NCI-H2107 (cell line): Measurements from ENCODE around the gene KIAA0319L.
A peak's percentile ranks its signal among the peaks of the same experiment; 100 is the strongest.
"Not testable (repeated sequence)": the region's sequence is repeated elsewhere in the genome, so short reads cannot be mapped to it uniquely, and the experiment has no call there.

Experiments
- DNase-seq: peaks from one replicate; lab custom pipeline; 2025; lab: John Stamatoyannopoulos, UW

The KIAA0319L gene

DNA sequence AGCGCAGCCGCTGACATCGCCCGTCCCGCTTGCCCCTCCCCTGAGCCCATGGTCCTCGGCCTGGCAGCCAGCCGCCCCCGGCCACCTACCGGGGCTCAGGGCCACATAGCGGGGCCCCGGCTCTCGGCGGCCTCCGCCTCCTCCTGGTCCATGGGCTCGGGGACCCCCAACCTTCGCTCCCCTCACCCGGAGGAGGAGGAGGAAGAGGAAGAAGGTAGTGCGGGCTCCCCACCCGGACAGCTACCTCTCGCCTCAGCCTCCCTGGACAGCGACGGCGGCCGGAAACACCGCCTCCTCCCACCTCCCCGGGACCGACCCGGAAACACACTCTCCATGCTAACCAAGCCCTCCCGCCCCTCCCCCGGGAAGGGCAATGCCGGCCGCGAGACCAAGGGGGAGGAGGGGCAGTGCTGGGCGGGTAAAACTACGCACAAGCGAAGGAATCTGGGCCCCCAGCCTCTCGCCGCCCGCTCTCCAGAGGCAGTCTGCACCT, at the start of gene KIAA0319L:
Gene KIAA0319L (minus strand): TSS at position 286 of the 493 bp plus-strand sequence. CDS start 2,912 bp downstream, outside the sequence.
- DNase-seq, result peak; percentile 84

DNA sequence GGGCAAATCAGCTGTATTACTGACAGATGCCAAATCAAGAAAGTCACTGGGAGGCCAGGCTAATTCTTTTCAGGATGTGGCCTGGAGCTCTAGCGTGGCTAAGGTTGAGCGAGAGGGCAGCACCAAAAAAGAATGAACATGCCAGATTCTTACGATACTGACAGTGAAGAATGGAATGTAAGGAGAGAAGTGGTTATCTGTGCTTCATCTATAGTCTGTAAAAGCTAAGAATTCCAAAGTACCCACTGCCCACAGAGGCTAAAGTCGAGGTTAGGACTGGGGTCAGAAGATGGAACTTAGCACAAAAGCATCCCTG, 48.6 kb upstream of the KIAA0319L start:
- no peak for DNase-seq

DNA sequence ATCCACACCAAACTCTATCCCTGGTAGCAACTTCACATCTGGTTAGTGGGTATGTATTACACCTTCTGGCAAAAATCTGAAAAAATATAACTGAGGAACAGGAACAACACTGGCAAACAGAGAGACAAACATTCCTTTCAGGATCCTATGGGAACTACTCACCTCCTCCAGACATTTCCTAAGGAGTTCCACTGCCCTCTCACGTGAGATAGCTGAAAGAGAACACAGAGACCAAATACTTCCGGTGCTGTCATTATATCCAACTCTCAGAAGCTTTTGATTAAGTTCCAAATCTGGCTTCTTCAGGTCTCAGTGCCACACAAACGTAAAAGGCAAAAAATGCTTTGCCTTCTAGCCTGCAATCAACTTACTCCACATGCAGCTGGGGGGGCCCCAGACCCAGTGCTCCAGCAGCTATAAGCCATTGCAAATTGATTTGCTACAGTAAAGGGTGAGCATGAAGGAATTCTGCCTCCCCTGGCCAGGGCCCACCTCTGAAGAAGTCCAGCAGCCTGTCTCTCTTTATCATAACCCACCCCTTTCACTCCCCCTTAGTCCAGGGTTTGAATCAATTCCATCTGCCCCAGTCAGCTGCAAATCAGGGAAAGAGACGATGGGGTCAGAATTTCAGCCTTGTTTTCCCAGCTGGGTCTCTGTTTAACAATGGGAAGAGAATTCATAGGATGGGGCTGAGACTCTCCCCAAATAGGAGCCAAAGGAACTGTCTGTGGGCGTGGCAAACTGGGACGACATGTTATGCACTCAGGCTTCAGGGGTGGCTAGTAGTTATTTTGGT, 48.1 kb upstream of the KIAA0319L start:
- no peak for DNase-seq

DNA sequence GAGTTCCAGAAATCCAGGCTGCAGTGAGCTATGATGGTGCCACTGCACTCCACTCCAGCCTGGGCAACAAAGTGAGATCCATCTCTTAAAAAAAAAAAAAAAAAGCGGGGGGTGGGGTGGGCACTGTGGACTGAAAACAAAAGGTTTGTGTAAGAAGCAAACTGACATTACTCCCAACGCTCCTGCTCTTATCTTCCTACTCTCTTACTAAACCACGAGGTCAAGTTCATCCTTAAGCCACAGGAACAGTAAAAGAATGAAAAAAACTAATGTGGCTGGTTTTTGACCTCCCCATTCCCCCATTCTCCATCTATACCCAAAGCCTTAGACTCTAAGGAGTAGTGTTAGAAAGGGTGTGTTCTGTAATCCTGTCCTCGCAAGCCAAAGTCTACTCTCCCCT, 46.7 kb upstream of the KIAA0319L start:
- no peak for DNase-seq

DNA sequence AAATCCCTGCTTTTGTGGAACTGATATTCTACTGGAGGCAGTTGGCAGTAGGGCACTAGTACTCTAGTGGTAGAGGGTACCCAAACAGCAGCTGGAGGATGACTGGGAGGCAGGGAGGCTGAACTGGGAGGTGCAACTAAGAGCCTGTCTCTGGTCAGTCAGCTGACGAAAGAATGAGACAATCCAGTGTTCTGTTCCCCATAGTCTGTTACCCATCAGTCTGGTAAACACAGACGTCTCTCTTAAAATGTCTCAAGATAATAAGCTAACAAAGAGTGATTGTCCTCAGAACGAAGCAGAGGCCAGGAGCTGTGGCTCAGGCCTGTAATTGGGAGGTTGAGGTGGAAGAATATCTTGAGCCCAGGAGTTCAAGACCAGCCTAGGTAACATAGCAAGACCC, 46.3 kb upstream of the KIAA0319L start:
- no peak for DNase-seq

- no peak for DNase-seq
Measured at GRCh38 chr1:35600593-35600992, 43.4 kb upstream of the KIAA0319L start.

GRCh38 chr1:35599411-35599810, 42.2 kb upstream of the KIAA0319L start:
- DNase-seq, result no peak

DNA sequence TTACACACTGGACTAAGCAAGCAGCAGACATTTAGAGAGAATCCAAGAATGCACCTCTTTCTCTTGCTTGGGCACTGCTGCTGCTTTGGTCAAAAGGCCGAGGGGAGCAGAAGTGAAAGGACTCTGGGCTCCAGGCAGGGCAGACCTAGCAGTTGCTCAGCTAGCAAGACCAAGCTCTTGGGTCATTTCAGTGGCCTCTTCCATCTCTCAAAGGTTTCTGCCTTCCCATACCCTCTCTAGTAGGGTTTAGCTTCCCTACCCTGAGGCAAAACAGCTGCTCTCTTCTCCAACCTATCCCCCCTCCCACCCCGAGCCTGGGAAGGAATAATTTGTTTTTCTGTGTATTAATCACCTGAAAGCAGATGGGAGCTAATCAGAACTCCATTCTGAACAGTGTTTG, 41.7 kb upstream of the KIAA0319L start:
- no peak for DNase-seq

DNA sequence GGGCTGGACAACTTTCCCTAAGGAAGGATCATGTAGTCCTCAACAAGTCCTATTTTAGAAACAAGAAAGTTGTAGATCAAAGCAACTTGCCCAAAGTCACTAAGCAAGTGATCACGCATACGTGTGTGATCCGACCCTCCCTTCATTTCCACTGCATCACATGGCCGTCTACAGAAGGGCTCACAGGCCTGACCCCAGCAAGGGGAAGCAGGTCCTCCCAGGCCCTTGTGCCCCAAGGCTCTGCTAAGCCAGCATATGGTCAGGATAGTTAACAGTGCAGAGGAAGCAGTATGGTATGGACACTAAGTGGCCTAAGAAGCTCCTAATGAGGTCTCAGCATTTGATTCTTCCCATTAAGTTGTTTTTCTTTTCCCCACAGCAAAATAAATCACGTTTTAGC, 40.7 kb upstream of the KIAA0319L start:
- DNase-seq, result no peak

DNA sequence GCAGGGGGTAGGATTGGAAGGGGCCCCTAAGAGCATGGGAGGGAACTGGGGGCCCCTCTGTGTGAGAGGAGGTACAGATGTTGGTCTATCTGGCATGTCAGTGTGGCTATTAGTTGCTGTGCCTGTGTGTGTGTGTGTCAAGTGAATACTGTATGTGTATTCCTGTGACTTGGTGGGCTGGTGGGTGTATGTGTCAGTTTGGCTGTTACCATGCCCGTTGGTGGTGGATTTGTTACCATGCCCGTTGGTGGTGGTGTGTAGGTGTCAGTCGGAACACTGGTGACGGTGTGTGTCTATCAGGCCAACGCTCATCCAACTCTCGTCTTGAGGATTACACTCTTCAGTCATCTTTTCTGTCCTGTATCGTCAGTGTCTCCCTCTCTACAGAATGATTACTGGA, 38.5 kb upstream of the KIAA0319L start:
- no peak for DNase-seq

DNA sequence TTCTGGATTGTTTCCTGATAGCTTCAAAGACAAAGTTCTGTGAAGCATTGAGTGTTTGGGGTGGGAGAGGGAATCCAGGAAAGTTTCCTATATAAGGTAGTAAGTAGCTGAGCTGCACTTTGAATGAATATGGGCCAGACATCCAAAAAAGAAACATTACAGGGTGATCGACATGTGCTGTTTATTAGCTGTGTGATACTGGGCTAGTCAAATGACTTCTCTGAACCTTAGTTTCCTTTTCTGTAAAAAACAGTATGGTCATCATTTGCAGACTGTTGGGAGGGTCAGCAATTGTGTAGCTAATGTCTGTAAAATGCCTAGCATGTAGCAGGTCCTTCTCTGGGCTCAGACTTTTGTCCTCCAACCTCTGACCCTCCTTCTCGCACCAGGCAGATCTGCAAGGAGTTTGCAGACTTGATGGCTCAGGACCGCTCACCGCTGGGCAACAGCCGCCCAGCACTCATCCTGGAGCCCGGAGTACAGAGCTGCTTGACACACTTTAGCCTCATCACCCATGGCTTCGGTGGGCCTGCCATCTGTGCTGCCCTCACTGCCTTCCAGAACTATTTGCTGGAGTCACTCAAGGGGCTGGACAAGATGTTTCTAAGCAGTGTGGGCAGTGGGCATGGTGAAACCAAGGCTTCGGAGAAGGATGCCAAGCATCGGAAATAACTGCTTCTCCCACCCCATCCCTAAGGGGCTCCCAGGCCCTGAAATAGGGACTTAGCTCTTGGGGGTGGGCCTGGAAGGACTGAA, 37.0 kb upstream of the KIAA0319L start:
- no peak for DNase-seq

DNA sequence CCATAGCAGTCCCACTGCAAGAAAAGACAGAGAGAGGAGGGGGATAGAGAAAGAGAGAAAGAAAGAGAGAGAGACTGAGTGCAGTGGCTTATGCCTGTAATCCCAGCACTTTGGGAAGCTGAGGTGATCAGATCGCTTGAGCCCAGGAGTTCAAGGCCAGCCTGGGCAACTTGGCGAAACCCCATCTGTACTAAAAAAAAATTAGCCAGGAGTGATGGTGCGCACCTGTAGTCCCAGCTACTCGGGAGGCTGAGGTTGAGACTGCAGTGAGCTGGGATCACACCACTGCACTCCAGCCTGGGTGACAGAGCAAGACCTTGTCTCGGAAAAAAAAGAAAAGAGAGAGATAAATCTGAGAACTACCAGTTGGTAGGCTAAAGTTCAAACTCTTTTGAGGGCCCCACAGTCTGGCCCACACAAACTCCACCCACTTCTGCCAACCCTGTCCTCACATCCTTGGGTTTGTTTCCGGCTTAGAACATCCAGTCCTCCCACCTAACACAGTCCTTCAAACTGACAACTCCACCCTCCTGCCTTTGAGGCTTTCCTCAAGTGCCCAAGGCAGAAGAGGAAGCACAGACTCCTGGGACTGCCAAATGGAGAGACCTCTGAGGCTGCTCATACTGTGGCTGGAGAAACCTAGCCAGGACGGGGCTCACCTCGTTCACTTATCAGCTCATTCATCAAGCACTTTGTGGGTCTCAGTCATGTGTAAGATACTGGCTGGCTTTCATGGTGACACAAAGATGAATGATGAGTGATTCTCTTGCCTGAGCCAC, 36.0 kb upstream of the KIAA0319L start:
- DNase-seq, result no peak

DNA sequence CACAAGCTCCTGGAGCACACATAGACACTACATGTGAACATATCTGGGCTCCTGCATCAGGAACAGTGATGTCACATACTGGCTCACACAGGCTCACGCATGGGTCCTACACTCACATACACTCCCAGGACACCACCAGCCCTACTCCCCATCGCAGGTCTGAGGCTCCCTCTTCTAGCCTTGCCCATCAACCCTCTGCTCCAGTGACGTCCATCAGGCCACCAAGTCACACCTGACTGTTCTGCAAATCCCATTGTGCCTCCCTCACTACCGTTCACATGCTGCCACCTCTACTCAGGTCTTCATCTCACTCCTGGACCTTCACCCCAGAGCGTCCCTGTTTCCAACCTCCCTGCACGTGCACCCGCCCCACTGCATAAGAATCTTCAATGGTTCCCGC, 34.0 kb upstream of the KIAA0319L start:
- no peak for DNase-seq

DNA sequence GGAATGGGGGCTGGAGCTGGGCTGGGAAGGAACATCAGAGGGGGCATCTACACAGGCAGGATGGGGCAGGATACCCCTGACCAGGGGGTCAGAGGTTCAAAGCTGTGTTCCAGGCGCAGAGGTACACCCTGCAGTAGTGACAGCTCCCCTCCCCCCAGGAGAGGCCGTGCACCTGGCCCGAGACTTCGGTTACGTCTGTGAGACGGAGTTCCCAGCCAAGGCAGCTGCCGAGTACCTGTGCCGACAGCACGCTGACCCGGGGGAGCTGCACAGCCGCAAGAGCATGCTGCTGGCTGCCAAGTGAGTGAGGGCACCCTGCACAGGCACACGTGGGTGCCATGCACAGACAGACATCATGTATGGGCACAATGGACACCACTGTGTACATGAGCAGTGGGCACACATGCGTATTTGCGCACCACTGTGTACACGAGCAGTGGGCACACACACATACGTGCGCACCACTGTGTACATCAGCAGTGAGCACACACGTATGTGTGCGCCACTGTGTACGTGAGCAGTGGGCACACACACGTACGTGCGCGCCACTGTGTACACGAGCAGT, 33.4 kb upstream of the KIAA0319L start:
- DNase-seq, result no peak

GRCh38 chr1:35589516-35590427, 32.6 kb upstream of the KIAA0319L start:
- DNase-seq, result no peak

- DNase-seq, result no peak
Measured at GRCh38 chr1:35588197-35588910, 31.2 kb upstream of the KIAA0319L start.

DNA sequence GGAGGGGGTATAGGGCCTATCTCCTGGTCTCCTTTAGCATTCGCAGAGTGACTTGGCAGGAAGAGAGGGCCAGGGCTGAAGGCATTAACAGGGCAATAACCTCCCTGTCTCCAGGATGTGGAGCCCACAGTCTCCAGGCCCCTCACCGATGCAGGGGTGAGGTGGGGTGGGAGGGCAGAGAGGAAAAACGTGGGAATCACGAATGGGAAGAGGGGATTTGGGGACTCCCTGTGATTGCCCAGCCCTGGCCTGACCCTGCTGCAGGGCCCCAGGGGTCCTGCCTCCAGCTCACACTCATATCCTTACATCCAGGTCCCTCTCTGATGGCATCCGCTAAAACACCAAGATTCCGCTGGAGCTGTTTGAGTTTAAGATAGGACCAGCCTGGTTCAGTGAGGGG, 30.5 kb upstream of the KIAA0319L start:
- no peak for DNase-seq

- DNase-seq, result no peak
Measured at GRCh38 chr1:35586808-35587207, 29.6 kb upstream of the KIAA0319L start.

- DNase-seq, result not testable (repeated sequence)
Measured at GRCh38 chr1:35585805-35586204, 28.6 kb upstream of the KIAA0319L start.

- DNase-seq, result no peak
Measured at GRCh38 chr1:35585281-35585680, 28.1 kb upstream of the KIAA0319L start.

DNA sequence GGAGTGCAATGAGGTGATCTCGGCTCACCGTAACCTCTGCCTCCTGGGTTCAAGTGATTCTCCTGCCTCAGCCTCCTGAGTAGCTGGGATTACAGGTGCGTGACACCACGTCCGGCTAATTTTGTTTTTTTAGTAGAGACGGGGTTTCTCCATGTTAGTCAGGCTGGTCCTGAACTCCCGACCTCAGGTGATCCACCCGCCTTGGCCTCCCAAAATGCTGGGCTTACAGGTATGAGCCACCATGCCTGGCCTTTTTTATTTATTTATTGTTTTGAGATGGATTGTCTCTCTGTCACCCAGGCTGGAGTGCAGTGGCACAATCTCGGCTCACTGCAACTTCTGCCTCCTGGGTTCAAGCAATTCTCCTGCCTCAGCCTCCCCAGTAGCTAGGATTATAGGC, 24.4 kb upstream of the KIAA0319L start:
- DNase-seq, result not testable (repeated sequence)
